Measurements from ENCODE around the gene OR13J1. TPM values are rescaled to one million over a fixed set of nuclear protein-coding genes. Genes with fewer than 3 reads are reported as not detected.

OR13J1 gene
- total RNA-seq, 1 experiment from 2014 or later: not detected

GRCh38 chr9:35912791-35913400 lies 42.7 kb upstream of the OR13J1 start:
- CTCF ChIA-PET: no interaction called here
- Histone ChIP-seq H3K27ac (ENCODE audit: low read length) (no peak overlapping the region), H3K27me3 (ENCODE audit: control insufficient read depth, insufficient read depth, low read length) (no peaks in the 10 kb centered on the region), H3K4me1 (ENCODE audit: control insufficient read depth, insufficient read depth, low read length) (peaks cover 33% of the 10 kb centered on the region), H3K36me3 (ENCODE audit: control insufficient read depth, insufficient read depth, low read length) (no peaks in the 10 kb centered on the region), H3K4me3 (ENCODE audit: low read depth in 2 of 2, low read length in 2 of 2) (no peak overlapping the region), H3K9me3 (ENCODE audit: control insufficient read depth, insufficient read depth, low read depth, low read length) (no peaks in the 10 kb centered on the region)
- intact Hi-C loops (cut with micrococcal nuclease; ENCODE audit: unreplicated experiment): no loop called here
- POLR2A ChIA-PET: interaction anchor here (0.5 kb wide), 1 partner anchor 110 kb away, joined by 3 read pairs; no protein-coding TSS in a partner anchor
- DNase-seq (ENCODE audit: low read depth, low spot score) (no peak), ATAC-seq (no peak)
- BruUV-seq (replicated peaks): no TSS peak
- no peak for TF ChIP-seq TCF7L2 (IDR thresholded peaks at IDR 0.05; ENCODE audit: low read depth, low read length)
- TF ChIP-seq, protein P1, sequence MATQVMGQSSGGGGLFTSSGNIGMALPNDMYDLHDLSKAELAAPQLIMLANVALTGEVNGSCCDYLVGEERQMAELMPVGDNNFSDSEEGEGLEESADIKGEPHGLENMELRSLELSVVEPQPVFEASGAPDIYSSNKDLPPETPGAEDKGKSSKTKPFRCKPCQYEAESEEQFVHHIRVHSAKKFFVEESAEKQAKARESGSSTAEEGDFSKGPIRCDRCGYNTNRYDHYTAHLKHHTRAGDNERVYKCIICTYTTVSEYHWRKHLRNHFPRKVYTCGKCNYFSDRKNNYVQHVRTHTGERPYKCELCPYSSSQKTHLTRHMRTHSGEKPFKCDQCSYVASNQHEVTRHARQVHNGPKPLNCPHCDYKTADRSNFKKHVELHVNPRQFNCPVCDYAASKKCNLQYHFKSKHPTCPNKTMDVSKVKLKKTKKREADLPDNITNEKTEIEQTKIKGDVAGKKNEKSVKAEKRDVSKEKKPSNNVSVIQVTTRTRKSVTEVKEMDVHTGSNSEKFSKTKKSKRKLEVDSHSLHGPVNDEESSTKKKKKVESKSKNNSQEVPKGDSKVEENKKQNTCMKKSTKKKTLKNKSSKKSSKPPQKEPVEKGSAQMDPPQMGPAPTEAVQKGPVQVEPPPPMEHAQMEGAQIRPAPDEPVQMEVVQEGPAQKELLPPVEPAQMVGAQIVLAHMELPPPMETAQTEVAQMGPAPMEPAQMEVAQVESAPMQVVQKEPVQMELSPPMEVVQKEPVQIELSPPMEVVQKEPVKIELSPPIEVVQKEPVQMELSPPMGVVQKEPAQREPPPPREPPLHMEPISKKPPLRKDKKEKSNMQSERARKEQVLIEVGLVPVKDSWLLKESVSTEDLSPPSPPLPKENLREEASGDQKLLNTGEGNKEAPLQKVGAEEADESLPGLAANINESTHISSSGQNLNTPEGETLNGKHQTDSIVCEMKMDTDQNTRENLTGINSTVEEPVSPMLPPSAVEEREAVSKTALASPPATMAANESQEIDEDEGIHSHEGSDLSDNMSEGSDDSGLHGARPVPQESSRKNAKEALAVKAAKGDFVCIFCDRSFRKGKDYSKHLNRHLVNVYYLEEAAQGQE (IDR thresholded peaks at IDR 0.05; ENCODE audit: insufficient read depth in 1 of 2, low read depth in 2 of 2, low read length in 1 of 2): no peak
- TF ChIP-seq POLR2AphosphoS5 (IDR thresholded peaks at IDR 0.05; ENCODE audit: low read depth, low read length): no peak
- no peak for TF ChIP-seq CTCF (IDR thresholded peaks at IDR 0.05)
- no peak for TF ChIP-seq SIN3A (IDR thresholded peaks at IDR 0.05; ENCODE audit: borderline replicate concordance, insufficient read depth, low read depth, low read length)
- in situ Hi-C loops (cut with HindIII; ENCODE audit: low pct_unique_long_range_greater_than_20kb, low sequenced_read_pairs): no loop called here

DNA sequence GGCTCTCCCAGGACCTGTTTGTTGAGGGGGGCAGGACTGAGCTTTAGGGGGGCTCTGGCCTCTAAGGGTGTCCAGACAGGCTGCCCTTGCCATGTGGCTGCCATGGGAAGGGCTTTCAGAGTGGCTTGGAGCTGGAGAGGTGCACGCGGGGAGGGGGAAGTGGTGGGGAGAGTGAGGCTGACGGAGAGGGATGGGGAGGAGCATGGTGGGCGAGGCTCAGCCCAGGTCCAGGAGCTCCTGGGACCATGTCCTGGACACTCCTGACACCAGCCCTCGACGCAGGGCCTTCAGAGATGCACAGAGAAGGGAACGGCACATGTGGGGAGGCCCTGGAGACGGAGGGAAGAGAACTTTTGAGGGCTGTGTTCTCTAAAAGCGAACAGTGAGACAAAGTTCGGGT lies 41.5 kb upstream of the OR13J1 start:
- Histone ChIP-seq H3K27me3 (ENCODE audit: control insufficient read depth, insufficient read depth, low read length) (no peaks in the 10 kb centered on the region), H3K27ac (ENCODE audit: low read length) (no peak overlapping the region), H3K9me3 (ENCODE audit: control insufficient read depth, insufficient read depth, low read depth, low read length) (no peaks in the 10 kb centered on the region), H3K4me3 (ENCODE audit: low read depth in 2 of 2, low read length in 2 of 2) (no peak overlapping the region), H3K36me3 (ENCODE audit: control insufficient read depth, insufficient read depth, low read length) (no peaks in the 10 kb centered on the region), H3K4me1 (ENCODE audit: control insufficient read depth, insufficient read depth, low read length) (peaks cover 45% of the 10 kb centered on the region)
- TF ChIP-seq POLR2AphosphoS5 (IDR thresholded peaks at IDR 0.05; ENCODE audit: low read depth, low read length) (no peak), TCF7L2 (IDR thresholded peaks at IDR 0.05; ENCODE audit: low read depth, low read length) (no peak), CTCF (IDR thresholded peaks at IDR 0.05) (no peak), SIN3A (IDR thresholded peaks at IDR 0.05; ENCODE audit: borderline replicate concordance, insufficient read depth, low read depth, low read length) (no peak)
- TF ChIP-seq, protein P1 (IDR thresholded peaks at IDR 0.05; ENCODE audit: insufficient read depth in 1 of 2, low read depth in 2 of 2, low read length in 1 of 2): no peak
- in situ Hi-C loops (cut with HindIII; ENCODE audit: low pct_unique_long_range_greater_than_20kb, low sequenced_read_pairs): no loop called here
- no peak for ATAC-seq
- DNase-seq (ENCODE audit: low read depth, low spot score): no peak
- intact Hi-C loops (cut with micrococcal nuclease; ENCODE audit: unreplicated experiment): no loop called here
- CTCF ChIA-PET: interaction anchor here (0.8 kb wide), 1 partner anchor 13 kb away, joined by 3 read pairs; no protein-coding TSS in a partner anchor
- no TSS peak for BruUV-seq (replicated peaks)
- POLR2A ChIA-PET: interaction anchor here (0.9 kb wide), 1 partner anchor 279 kb away, joined by 8 read pairs; the partner anchor contains the start of gene CLTA

Data from Panc1 (cell line).